Activated gamma-delta T cell treated with anti-CD3 and anti-CD28 coated beads, Interleukin-2, amount 50 U/mL, for 16 hours (primary cell): Measurements from ENCODE around the gene TUBA3C.

Experiments
- DNase-seq: peaks from one replicate; pipeline ENCODE4 v3.0.0-alpha.2; 2020; ENCODE audit warnings: low read depth

Gene TUBA3C

GRCh38 chr13:19161308-19161707 lies 20.3 kb downstream of the TUBA3C start:
- no peak for DNase-seq

- DNase-seq: no peak
Observed at GRCh38 chr13:19159761-19160420, 21.7 kb downstream of the TUBA3C start.

DNA sequence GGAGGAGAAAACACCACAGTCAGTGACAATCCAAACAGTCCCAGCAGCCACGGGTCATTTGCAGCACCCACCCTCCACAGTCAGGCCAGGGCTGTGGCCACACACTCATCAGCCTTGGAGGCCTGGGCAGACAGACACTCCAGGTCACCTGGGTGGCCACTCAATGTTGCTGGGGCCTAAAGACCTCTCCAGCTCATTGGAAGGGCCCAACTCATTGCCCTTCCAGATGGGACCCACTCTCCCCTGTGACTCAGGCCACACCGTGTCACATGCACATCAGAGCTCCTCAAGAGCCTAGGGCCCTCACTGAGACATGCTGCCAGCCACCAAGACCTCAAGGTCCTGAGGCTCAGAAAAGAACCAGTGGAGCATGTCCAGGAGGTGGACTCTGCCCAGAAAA lies 22.4 kb downstream of the TUBA3C start:
- no peak for DNase-seq

- DNase-seq: no peak
Observed at GRCh38 chr13:19158526-19159174, 23.0 kb downstream of the TUBA3C start.

- DNase-seq: no peak
Observed at GRCh38 chr13:19158006-19158405, 23.6 kb downstream of the TUBA3C start.

DNA sequence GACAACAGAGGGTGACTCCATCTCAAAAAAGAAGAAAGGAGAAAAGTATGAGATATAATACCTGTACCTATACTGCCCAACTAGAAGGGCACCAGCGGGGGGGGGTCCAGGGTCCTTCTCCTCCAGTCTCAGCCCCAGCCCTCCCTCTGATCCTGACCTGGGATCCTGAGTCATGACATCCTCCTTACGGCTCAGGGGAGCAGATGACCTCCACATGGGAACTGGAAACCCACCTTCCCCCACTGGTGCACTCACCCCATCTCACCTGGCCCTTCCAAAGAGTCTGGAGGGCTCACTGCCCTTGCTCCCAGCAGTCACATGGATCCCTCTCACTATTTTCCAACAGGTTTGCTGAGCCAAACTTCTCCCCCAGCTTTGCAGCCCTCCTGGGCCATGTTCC lies 24.2 kb downstream of the TUBA3C start:
- no peak for DNase-seq

GRCh38 chr13:19156013-19156825 lies 25.4 kb downstream of the TUBA3C start:
- no peak for DNase-seq

- DNase-seq: no peak
Observed at GRCh38 chr13:19155321-19155861, 26.2 kb downstream of the TUBA3C start.

- DNase-seq: no peak
Observed at GRCh38 chr13:19154843-19155242, 26.8 kb downstream of the TUBA3C start.

DNA sequence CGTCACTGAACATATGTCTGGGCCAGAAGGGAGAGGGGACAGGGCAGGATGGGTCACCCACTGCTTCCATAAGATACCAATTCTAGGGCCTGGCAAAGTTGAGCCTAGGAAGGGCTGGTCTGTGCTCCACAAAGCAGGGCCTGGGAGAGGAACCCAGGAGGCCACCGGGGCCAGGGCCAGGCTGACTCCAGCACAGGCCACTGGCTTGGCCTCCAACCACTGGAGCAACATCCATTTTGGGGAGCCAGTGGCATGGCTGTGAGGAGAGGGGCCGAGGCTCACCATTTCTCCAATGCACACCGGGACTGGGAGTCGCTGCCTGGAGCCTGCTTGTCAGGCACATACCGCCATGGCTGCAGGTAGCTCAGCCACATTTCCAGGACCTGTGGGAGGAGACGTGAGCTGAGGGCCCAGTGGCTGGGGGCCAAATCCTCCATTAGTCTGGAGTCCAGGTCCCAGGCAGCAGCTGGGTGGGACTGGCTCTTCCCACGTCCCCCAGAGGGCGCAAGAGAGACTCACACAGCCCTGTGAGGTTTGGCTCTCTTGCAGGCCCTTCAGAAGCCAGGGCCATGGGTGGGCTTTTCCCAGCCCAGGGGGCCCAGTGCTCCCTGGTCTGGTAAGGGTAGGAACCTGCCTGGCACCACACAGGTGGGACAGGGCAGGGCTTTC lies 27.7 kb downstream of the TUBA3C start:
- DNase-seq: no peak

DNA sequence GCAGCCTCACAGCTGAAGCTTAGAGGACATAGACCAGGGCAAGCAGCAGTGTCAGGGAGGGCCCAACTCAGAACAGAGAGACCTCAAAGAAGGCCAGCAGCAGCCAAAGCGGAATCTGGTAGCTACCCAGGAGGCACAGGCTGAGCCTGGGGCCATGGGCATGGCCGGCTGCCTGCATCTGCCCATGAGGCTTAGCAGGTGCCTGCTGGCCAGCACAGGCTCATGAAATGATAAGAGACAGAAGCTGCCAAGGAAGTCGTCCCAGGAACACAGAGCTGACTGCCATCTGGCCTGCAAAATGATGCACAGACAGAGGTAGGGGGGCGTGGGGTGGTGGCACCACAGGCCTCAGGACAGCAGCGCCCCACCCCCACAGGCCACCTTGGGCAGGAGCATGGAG lies 29.2 kb downstream of the TUBA3C start:
- no peak for DNase-seq

- no peak for DNase-seq
Observed at GRCh38 chr13:19151581-19152263, 29.9 kb downstream of the TUBA3C start.

GRCh38 chr13:19150712-19151228 lies 30.9 kb downstream of the TUBA3C start:
- DNase-seq: no peak

- DNase-seq: no peak
Observed at GRCh38 chr13:19150226-19150625, 31.4 kb downstream of the TUBA3C start.

DNA sequence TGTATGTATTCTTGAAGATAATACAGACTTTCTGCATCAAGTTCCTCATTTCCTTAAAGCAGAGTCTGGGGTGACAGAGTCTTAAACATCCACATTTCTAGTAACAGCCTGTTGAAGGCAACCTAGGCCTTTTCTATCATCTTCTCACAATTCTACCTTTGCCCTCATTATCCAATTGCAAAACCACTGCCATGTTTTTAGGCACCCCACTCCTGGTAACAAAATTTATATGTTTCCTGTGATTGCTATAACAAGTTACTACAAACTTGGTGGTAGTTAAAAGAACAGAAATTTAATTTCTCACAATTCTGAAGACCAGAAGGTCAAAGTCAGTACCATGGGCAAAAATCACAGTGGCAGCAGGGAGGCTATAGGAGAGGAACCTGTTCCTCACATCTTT lies 33.1 kb downstream of the TUBA3C start:
- no peak for DNase-seq
